Suprapubic skin (tissue), 4 donors: ENCODE data around the gene PGGHG. TPM values are rescaled to one million over a fixed set of nuclear protein-coding genes. Genes with fewer than 3 reads are reported as not detected.

Source experiments
- DNase-seq, 2 donors: peaks; one replicate each; pipeline ENCODE4 v3.0.0-alpha.2; 2019; ENCODE audit warnings: low spot score in 2 of 2
- H3K27ac ChIP-seq: fragments of 200-600 bp; sonication (generic); one replicate; pipeline ENCODE4 v1.5.1; 2019
- H3K27me3 ChIP-seq: fragments of 200-600 bp; sonication (generic); one replicate; pipeline ENCODE4 v1.5.1; 2019
- H3K36me3 ChIP-seq: fragments of 200-600 bp; sonication (generic); one replicate; pipeline ENCODE4 v1.5.1; 2019
- H3K4me1 ChIP-seq: fragments of 200-600 bp; sonication (generic); one replicate; pipeline ENCODE4 v1.5.1; 2019
- H3K4me3 ChIP-seq: fragments of 200-600 bp; sonication (generic); one replicate; pipeline ENCODE4 v1.5.1; 2019; ENCODE audit warnings: mild to moderate bottlenecking
- H3K9me3 ChIP-seq: fragments of 200-600 bp; sonication (generic); one replicate; pipeline ENCODE4 v1.5.1; 2019
- EP300 ChIP-seq: sonication (generic); formaldehyde crosslinking; IDR thresholded peaks from one replicate; pipeline ENCODE4 v1.6.1; 2017; ENCODE audit warnings: antibody characterized with exemption
- POLR2A ChIP-seq, 2 donors: fragments of 450-650 bp; IDR thresholded peaks; one replicate each; pipeline ENCODE4 v1.6.1; 2017; ENCODE audit warnings: antibody characterized with exemption in 2 of 2, mild to moderate bottlenecking in 2 of 2, moderate library complexity in 2 of 2
- POLR2AphosphoS5 ChIP-seq, 3 donors: sonication (generic); formaldehyde crosslinking; IDR thresholded peaks; one replicate each; pipeline ENCODE4 v1.6.1; 2017; ENCODE audit warnings: antibody characterized with exemption in 3 of 3
- WGBS: methylation state at CpG from one replicate; pipeline ENCODE4 v1.1.5; 2018; 5-methylcytosine and 5-hydroxymethylcytosine counted together
- total RNA-seq, 4 donors: library from RNA; depleted of rRNA; stranded (reverse); fragments of >200 nt; gene quantifications; one replicate each; pipeline ENCODE4 v1.1.0, GENCODE V29; 2016
- TF ChIP-seq, protein P1 (sequence below), 2 donors: fragments of 200-600 bp in 1 of 2; fragments of 450-650 bp in 1 of 2; sonication (generic) in 1 of 2; IDR thresholded peaks; one replicate each; pipeline ENCODE4 v1.5.1; 2016 to 2019; ENCODE audit warnings: antibody characterized with exemption in 2 of 2, mild to moderate bottlenecking in 1 of 2, moderate library complexity in 1 of 2

Gene PGGHG
- total RNA-seq, 4 donors from 2014 or later = 3.5 to 22.0 (median 8.1) TPM

DNA sequence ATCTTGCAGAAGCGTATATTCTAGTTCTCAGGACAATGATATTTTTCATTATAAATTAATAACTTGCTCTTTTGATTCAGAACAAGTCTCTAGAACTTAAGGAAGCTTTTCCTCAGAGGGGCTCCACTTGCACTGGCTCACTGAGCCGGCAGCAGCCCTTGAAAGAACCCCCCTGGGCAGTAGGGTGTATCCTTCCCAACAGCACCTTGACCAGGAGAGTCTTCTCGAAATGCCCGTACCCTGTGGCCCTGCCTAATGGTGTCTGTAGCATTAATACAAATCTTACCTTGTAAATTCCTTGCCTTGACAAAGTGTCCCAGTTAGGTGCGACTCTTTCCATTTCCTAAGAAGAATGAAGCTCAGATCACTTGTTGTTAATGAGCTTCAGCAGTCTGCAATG is 38.7 kb upstream of the PGGHG start:
- Histone ChIP-seq H3K4me3 (no peak overlapping the region), H3K27ac (no peak overlapping the region), H3K4me1 (no peaks in the 10 kb centered on the region), H3K27me3 (no peaks in the 10 kb centered on the region), H3K9me3 (no peaks in the 10 kb centered on the region), H3K36me3 (peaks cover 82% of the 10 kb centered on the region)
- TF ChIP-seq POLR2A (IDR thresholded peaks at IDR 0.05) = no peak
- TF ChIP-seq POLR2AphosphoS5 (IDR thresholded peaks at IDR 0.05) = no peak
- no peak for TF ChIP-seq EP300
- TF ChIP-seq, protein P1, sequence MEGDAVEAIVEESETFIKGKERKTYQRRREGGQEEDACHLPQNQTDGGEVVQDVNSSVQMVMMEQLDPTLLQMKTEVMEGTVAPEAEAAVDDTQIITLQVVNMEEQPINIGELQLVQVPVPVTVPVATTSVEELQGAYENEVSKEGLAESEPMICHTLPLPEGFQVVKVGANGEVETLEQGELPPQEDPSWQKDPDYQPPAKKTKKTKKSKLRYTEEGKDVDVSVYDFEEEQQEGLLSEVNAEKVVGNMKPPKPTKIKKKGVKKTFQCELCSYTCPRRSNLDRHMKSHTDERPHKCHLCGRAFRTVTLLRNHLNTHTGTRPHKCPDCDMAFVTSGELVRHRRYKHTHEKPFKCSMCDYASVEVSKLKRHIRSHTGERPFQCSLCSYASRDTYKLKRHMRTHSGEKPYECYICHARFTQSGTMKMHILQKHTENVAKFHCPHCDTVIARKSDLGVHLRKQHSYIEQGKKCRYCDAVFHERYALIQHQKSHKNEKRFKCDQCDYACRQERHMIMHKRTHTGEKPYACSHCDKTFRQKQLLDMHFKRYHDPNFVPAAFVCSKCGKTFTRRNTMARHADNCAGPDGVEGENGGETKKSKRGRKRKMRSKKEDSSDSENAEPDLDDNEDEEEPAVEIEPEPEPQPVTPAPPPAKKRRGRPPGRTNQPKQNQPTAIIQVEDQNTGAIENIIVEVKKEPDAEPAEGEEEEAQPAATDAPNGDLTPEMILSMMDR (IDR thresholded peaks at IDR 0.05) = no peak
- WGBS = 93% methylated on average over 5 of the region's 5 CpGs
- DNase-seq = no peak

- DNase-seq = no peak
- H3K27me3 ChIP-seq = no peaks in the 10 kb centered on the region
- peaks cover 78% of the 10 kb centered on the region for H3K36me3 ChIP-seq
These were observed 38.1 kb upstream of the PGGHG start for GRCh38 chr11:250740-251299.

GRCh38 chr11:251550-251949 is 37.4 kb upstream of the PGGHG start:
- no peaks in the 10 kb centered on the region for H3K9me3 ChIP-seq
- H3K4me1 ChIP-seq = no peaks in the 10 kb centered on the region
- TF ChIP-seq, protein P1 (IDR thresholded peaks at IDR 0.05) = no peak
- TF ChIP-seq EP300 = no peak
- TF ChIP-seq POLR2A (IDR thresholded peaks at IDR 0.05) = no peak
- TF ChIP-seq POLR2AphosphoS5 (IDR thresholded peaks at IDR 0.05) = no peak
- H3K27ac ChIP-seq = no peak overlapping the region
- H3K27me3 ChIP-seq = no peaks in the 10 kb centered on the region
- 83% methylated on average over 10 of the region's 10 CpGs for WGBS
- no peak overlapping the region for H3K4me3 ChIP-seq
- no peak for DNase-seq
- H3K36me3 ChIP-seq = peaks cover 71% of the 10 kb centered on the region

More at GRCh38 chr11:250740-251299, 38.1 kb upstream of the PGGHG start:
- WGBS = 77% methylated on average over 10 of the region's 10 CpGs
- H3K4me3 ChIP-seq = no peak overlapping the region
- TF ChIP-seq POLR2AphosphoS5 (IDR thresholded peaks at IDR 0.05) (no peak), POLR2A (IDR thresholded peaks at IDR 0.05) (no peak), EP300 (no peak)
- TF ChIP-seq, protein P1 (IDR thresholded peaks at IDR 0.05) = peak; percentile 44 to 59
- H3K4me1 ChIP-seq = no peaks in the 10 kb centered on the region
- H3K27ac ChIP-seq = no peak overlapping the region
- H3K9me3 ChIP-seq = no peaks in the 10 kb centered on the region

- 89% methylated on average over 8 of the region's 8 CpGs for WGBS
- Histone ChIP-seq H3K36me3 (peaks cover 59% of the 10 kb centered on the region), H3K27ac (no peak overlapping the region), H3K4me3 (no peak overlapping the region), H3K9me3 (no peaks in the 10 kb centered on the region), H3K27me3 (no peaks in the 10 kb centered on the region), H3K4me1 (no peaks in the 10 kb centered on the region)
- no peak for DNase-seq
- no peak for TF ChIP-seq EP300
These were observed 36.3 kb upstream of the PGGHG start for GRCh38 chr11:252666-253065.

DNA sequence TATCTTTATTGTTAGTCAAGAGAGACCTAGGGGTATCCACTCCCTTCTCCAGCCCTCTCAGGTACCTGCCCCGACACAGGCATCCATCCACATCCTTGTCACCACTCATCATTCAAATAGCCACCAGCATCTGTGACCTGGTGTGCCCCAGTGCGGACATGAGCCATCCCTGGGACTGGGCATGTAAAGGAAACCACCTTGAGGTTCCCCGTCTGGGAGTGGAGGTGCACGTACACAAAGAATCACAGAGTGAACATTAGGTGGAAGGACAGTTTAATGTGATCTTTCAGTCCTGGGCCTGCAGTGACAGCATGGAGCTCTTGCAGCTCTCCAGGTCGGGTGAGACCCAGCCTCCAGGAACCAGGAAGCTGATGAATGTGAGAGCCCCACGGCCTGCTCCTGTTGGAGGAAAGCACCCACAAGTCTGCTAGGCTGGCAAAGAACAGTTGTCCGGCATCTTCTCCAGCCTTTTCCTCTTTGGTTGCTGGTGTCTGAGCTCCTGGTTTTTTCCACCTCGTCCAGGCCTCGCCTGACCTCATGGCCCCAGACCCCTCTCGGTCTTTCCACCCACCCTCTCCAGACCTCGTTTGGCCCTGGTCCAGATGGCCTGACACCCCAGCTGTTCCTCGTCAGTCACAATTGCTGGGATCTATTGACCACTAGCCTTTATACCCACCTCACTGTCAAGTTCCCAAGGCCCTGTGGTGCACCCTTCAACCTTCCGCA is 35.6 kb upstream of the PGGHG start:
- Histone ChIP-seq H3K27me3 (no peaks in the 10 kb centered on the region), H3K9me3 (no peaks in the 10 kb centered on the region), H3K27ac (no peak overlapping the region), H3K4me1 (no peaks in the 10 kb centered on the region), H3K36me3 (peaks cover 53% of the 10 kb centered on the region), H3K4me3 (no peak overlapping the region)
- no peak for DNase-seq
- TF ChIP-seq EP300 (no peak), POLR2A (IDR thresholded peaks at IDR 0.05) (no peak), POLR2AphosphoS5 (IDR thresholded peaks at IDR 0.05) (no peak)
- TF ChIP-seq, protein P1 (IDR thresholded peaks at IDR 0.05) = no peak
- WGBS = 79% methylated on average over 11 of the region's 13 CpGs
